Body of pancreas (tissue), 4 donors: ENCODE data around the gene DDX1. TPM values are rescaled to one million over a fixed set of nuclear protein-coding genes. Genes with fewer than 3 reads are reported as not detected.
"Not testable (repeated sequence)": the region's sequence is repeated elsewhere in the genome, so short reads cannot be mapped to it uniquely, and the experiment has no call there.

ENCODE experiments used
- ATAC-seq: fragments of 150-250 bp; one replicate; pipeline ENCODE4 v1.9.1; 2016
- DNase-seq, 4 donors: peaks; one replicate each; pipeline ENCODE4 v3.0.0-alpha.2; 2019
- H3K27ac ChIP-seq, 4 donors: fragments of 200-600 bp; sonication (generic); 1 replicate in 3 of 4; 2 replicates in 1 of 4; pipeline versions ENCODE4 v1.5.1 to v1.6.1; 2016 to 2019; ENCODE audit warnings: mild to moderate bottlenecking in 1 of 4, mixed read lengths in 1 of 4, moderate library complexity in 1 of 4
- H3K27me3 ChIP-seq, 2 donors: fragments of 200-600 bp; sonication (generic); one replicate each; pipeline ENCODE4 v1.6.0; 2016; ENCODE audit warnings: mild to moderate bottlenecking in 1 of 2
- H3K36me3 ChIP-seq, 2 donors: fragments of 200-600 bp; sonication (generic); replicated peaks in 1 of 2; 2 replicates each; pipeline ENCODE4 v1.5.1; 2016; ENCODE audit warnings: low read depth in 2 of 2; ENCODE audit not compliant: insufficient read depth in 1 of 2
- H3K4me1 ChIP-seq: fragments of 200-600 bp; sonication (generic); one replicate; pipeline ENCODE4 v1.6.0; 2016
- H3K4me3 ChIP-seq, 2 donors: fragments of 200-600 bp; sonication (generic); 1 replicate in 1 of 2; 2 replicates in 1 of 2; pipeline ENCODE4 v1.5.1; 2016 to 2019
- H3K9me3 ChIP-seq, 3 donors: fragments of 200-600 bp; sonication (generic); 1 replicate in 2 of 3; 2 replicates in 1 of 3; pipeline ENCODE4 v1.5.1; 2016
- CTCF ChIP-seq, 7 experiments: fragments of 450-650 bp in 4 of 7; fragments of 200-600 bp in 3 of 7; sonication (generic) in 3 of 7; IDR thresholded peaks; one replicate each; pipeline ENCODE4 v1.5.1; 2016 to 2019; ENCODE audit warnings: antibody characterized with exemption in 7 of 7
- POLR2A ChIP-seq, 3 donors: fragments of 450-650 bp; IDR thresholded peaks; one replicate each; pipeline ENCODE4 v1.6.1; 2016; ENCODE audit warnings: antibody characterized with exemption in 3 of 3, mild to moderate bottlenecking in 2 of 3
- WGBS, 2 donors: methylation state at CpG; one replicate each; pipeline ENCODE4 v1.1.5; 2017; 5-methylcytosine and 5-hydroxymethylcytosine counted together
- intact Hi-C: fragments of 100-400 bp; cut with DNase I; formaldehyde crosslinking; loops from one replicate; pipeline ENCODE4 v1.15.1; 2023
- total RNA-seq, 2 donors: library from RNA; depleted of rRNA; stranded (reverse); fragments of >200 nt; gene quantifications; one replicate each; pipeline ENCODE4 v1.1.0, GENCODE V29; 2016

The DDX1 gene
- total RNA-seq, 2 donors from 2014 or later, result 35.3 to 61.3 TPM

GRCh38 chr2:15678346-15678745 is 86.7 kb downstream of the DDX1 start:
- TF ChIP-seq POLR2A (IDR thresholded peaks at IDR 0.05) (no peak), CTCF (IDR thresholded peaks at IDR 0.05) (no peak)
- WGBS, 2 donors, result 73 to 80% methylated on average over 5 of the region's 5 CpGs
- intact Hi-C loops, result no loop called here
- Histone ChIP-seq H3K27me3 (no peaks in the 10 kb centered on the region), H3K4me1 (peaks cover 14% of the 10 kb centered on the region), H3K36me3 (no peaks in the 10 kb centered on the region), H3K4me3 (no peak overlapping the region), H3K9me3 (no peaks in the 10 kb centered on the region), H3K27ac (no peak overlapping the region)
- ATAC-seq, result no peak
- DNase-seq, result no peak

GRCh38 chr2:15678909-15679308 is 87.2 kb downstream of the DDX1 start:
- TF ChIP-seq POLR2A (IDR thresholded peaks at IDR 0.05), result no peak
- TF ChIP-seq CTCF (IDR thresholded peaks at IDR 0.05), result no peak
- WGBS, 2 donors, result 88 to 90% methylated on average over 2 of the region's 2 CpGs
- ATAC-seq, result no peak
- no peaks in the 10 kb centered on the region for H3K36me3 ChIP-seq
- no peak overlapping the region for H3K27ac ChIP-seq
- intact Hi-C loops, result no loop called here
- no peaks in the 10 kb centered on the region for H3K9me3 ChIP-seq
- H3K27me3 ChIP-seq, result no peaks in the 10 kb centered on the region
- DNase-seq, result no peak
- H3K4me3 ChIP-seq, result no peak overlapping the region
- peaks cover 14% of the 10 kb centered on the region for H3K4me1 ChIP-seq

DNA sequence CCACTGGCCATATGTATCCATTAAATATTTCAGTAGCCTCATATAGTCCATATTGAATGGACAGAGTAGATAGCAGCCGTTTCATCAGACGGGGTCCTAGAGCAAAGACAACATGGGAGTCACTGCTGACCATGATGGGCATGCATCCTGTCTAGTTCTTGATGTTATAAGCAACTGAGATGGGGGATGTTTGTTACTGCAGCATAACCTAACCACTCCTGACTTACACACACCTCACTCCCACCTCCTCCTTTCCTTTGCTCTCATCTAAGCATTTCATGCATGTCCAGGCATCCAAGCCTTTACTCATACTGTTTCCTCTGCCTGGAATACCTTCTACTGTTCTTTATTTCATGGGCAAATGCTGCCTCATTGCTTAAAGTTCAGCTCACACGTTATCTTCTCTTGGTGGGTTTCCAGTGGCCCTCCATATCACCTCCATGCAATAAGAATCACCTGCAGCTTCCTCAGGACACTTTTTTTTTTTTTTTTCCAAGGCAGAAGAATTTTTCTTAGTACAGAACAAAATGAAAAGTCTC is 87.8 kb downstream of the DDX1 start:
- 83 to 86% methylated on average over 3 of the region's 3 CpGs for WGBS, 2 donors
- Histone ChIP-seq H3K27me3 (no peaks in the 10 kb centered on the region), H3K36me3 (no peaks in the 10 kb centered on the region), H3K9me3 (no peaks in the 10 kb centered on the region), H3K27ac (no peak overlapping the region), H3K4me1 (peaks cover 14% of the 10 kb centered on the region), H3K4me3 (no peak overlapping the region)
- no peak for DNase-seq
- no peak for TF ChIP-seq CTCF (IDR thresholded peaks at IDR 0.05)
- TF ChIP-seq POLR2A (IDR thresholded peaks at IDR 0.05), result no peak
- no peak for ATAC-seq
- intact Hi-C loops, result no loop called here

DNA sequence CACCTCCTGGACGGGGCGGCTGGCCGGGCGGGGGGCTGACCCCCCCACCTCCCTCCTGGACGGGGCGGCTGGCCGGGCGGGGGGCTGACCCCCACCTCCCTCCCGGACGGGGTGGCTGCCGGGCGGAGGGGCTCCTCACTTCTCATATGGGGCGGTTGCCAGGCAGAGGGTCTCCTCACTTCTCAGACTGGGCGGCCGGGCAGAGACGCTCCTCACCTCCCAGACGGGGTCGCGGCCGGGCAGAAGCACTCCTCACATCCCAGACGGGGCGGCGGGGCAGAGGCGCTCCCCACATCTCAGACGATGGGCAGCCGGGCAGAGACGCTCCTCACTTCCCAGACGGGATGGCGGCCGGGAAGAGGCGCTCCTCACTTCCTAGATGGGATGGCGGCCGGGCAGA is 88.5 kb downstream of the DDX1 start:
- H3K4me1 ChIP-seq, result peaks cover 14% of the 10 kb centered on the region
- H3K27me3 ChIP-seq, H3K36me3 ChIP-seq, DNase-seq, H3K4me3 ChIP-seq, H3K27ac ChIP-seq, H3K9me3 ChIP-seq, intact Hi-C loops, ATAC-seq: not testable (repeated sequence)
- WGBS, 2 donors, result 85% methylated on average over 16 of the region's 33 CpGs; no CpG with 5 or more reads in 1 of the 2 donors

Other genes with a start within 250 kb of the DDX1 start
- gene NBAS, start 30.5 kb upstream of the DDX1 start, total RNA-seq, result 10 to 100 TPM; 34.0 to 35.9 TPM